Gastrocnemius medialis (tissue), 4 donors: ENCODE data around the gene MCUB.

Source experiments
- CTCF ChIP-seq, 5 experiments: fragments of 450-650 bp in 3 of 5; fragments of 200-600 bp in 2 of 5; sonication (generic) in 2 of 5; IDR thresholded peaks in 4 of 5; conservative IDR thresholded peaks in 1 of 5; 1 replicate in 4 of 5; 2 replicates in 1 of 5; pipeline ENCODE4 v1.5.1; 2016 to 2019; ENCODE audit warnings: antibody characterized with exemption in 5 of 5, mild to moderate bottlenecking in 3 of 5, moderate library complexity in 3 of 5
- POLR2A ChIP-seq, 2 donors: fragments of 450-650 bp; IDR thresholded peaks; one replicate each; pipeline ENCODE4 v1.6.1; 2017; ENCODE audit warnings: antibody characterized with exemption in 2 of 2, mild to moderate bottlenecking in 2 of 2, moderate library complexity in 2 of 2

- TF ChIP-seq CTCF (IDR thresholded peaks at IDR 0.05 in 4 of 5, conservative IDR thresholded peaks at IDR 0.05 in 1 of 5) (no peak), POLR2A (IDR thresholded peaks at IDR 0.05) (no peak)
These were observed 27.9 kb upstream of the MCUB start for GRCh38 chr4:109532182-109532581.
